Measurements from ENCODE around the gene TOE1.

DNA sequence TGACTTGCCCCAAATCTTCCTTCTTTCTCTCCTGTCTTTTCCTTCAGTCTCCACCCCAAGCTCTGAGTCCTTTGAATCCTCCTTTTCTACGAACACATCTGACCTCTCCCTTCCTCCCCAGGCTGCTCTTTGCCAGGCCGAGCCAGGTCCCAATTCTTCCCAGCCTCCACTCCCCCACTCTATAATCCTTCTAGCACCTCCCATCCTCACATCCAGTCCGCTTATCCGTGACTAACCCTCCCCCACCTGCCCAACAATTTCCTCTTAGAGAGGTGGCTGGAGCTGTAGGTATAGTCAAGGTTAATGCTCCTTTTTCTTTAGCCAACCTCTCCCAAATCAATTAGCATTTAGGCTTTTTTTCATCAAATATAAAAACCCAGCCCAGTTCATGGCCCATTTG is 22.8 kb upstream of the TOE1 start:
- TF ChIP-seq, protein P1, sequence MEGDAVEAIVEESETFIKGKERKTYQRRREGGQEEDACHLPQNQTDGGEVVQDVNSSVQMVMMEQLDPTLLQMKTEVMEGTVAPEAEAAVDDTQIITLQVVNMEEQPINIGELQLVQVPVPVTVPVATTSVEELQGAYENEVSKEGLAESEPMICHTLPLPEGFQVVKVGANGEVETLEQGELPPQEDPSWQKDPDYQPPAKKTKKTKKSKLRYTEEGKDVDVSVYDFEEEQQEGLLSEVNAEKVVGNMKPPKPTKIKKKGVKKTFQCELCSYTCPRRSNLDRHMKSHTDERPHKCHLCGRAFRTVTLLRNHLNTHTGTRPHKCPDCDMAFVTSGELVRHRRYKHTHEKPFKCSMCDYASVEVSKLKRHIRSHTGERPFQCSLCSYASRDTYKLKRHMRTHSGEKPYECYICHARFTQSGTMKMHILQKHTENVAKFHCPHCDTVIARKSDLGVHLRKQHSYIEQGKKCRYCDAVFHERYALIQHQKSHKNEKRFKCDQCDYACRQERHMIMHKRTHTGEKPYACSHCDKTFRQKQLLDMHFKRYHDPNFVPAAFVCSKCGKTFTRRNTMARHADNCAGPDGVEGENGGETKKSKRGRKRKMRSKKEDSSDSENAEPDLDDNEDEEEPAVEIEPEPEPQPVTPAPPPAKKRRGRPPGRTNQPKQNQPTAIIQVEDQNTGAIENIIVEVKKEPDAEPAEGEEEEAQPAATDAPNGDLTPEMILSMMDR (IDR thresholded peaks at IDR 0.05; ENCODE audit: insufficient read depth, low read depth, low read length) = no peak
- TF ChIP-seq EZH2 (IDR thresholded peaks at IDR 0.05; ENCODE audit: insufficient read depth, low read length) = no peak
